ENCODE results near the gene RASGRP2.
A peak's percentile ranks its signal among the peaks of the same experiment; 100 is the strongest.

RASGRP2 gene

DNA sequence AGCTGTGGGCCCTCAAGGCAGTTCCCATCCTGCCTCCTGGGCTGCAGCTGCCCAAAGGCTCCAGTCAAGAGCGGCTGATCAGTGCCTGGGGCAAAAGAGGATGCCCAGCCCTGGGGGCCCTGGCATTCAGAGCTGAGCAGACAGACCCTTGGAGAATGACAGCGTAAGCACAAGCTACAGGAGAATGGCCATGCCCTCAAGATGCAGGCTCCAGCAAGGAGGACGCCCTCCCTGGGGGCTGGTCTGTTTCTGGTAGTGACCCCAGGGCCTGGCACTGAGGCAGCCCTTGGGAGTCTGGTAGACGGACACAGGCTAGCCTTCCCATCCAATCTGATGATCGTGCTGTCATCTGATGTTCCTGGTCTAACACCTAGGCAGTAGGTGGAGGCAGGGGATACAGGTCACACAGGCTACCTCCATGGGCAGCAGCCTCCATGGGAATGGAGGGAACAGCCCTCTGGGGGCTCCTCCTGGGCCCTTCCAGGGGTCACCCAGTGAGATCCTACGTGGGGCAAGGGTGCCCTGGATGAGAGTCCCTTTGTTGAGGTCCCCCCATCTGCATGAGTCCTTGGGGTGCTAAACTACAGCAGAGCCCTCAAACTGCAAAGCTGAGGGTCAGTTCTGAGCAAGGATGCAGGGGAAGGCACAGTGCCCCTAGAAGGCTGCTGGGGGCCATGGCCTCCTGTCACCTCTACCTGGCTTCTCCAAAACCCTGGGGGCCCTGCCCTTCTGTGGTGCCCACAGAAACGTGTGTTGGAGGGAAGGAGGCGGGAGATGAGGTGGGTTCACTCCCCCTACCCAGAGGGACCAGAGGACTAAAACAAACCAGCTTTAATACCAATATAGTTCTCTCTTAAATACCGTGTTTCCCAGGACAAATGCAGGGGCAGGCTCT is 44.6 kb upstream of the RASGRP2 start:
- TF ChIP-seq OSR1 (CRISPR knock-in tag; IDR thresholded peaks at IDR 0.05) (no peak), ZNF8 (CRISPR knock-in tag; IDR thresholded peaks at IDR 0.05) (no peak), GLIS3 (CRISPR knock-in tag; IDR thresholded peaks at IDR 0.05) (no peak), ZFP3 (CRISPR knock-in tag; IDR thresholded peaks at IDR 0.05) (no peak), ESRRG (CRISPR knock-in tag; IDR thresholded peaks at IDR 0.05) (no peak), TSHZ2 (CRISPR knock-in tag; IDR thresholded peaks at IDR 0.05) (no peak), POU6F1 (CRISPR knock-in tag; IDR thresholded peaks at IDR 0.05; ENCODE audit: borderline replicate concordance, low read depth) (no peak), BACH2 (CRISPR knock-in tag; IDR thresholded peaks at IDR 0.05; ENCODE audit: borderline replicate concordance) (no peak), TOX (CRISPR knock-in tag; IDR thresholded peaks at IDR 0.05; ENCODE audit: borderline replicate concordance) (no peak), ZNF565 (CRISPR knock-in tag; conservative IDR thresholded peaks at IDR 0.05; ENCODE audit: low read depth) (no peak), SNAI2 (CRISPR knock-in tag; IDR thresholded peaks at IDR 0.05) (no peak), PPARA (CRISPR knock-in tag; IDR thresholded peaks at IDR 0.05; ENCODE audit: borderline replicate concordance) (no peak), ZFP30 (CRISPR knock-in tag; IDR thresholded peaks at IDR 0.05) (no peak)
- TF ChIP-seq, protein P1, sequence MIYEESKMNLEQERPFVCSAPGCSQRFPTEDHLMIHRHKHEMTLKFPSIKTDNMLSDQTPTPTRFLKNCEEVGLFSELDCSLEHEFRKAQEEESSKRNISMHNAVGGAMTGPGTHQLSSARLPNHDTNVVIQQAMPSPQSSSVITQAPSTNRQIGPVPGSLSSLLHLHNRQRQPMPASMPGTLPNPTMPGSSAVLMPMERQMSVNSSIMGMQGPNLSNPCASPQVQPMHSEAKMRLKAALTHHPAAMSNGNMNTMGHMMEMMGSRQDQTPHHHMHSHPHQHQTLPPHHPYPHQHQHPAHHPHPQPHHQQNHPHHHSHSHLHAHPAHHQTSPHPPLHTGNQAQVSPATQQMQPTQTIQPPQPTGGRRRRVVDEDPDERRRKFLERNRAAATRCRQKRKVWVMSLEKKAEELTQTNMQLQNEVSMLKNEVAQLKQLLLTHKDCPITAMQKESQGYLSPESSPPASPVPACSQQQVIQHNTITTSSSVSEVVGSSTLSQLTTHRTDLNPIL (CRISPR knock-in tag; IDR thresholded peaks at IDR 0.05; ENCODE audit: low read depth), result no peak
- TF ChIP-seq, protein P2, sequence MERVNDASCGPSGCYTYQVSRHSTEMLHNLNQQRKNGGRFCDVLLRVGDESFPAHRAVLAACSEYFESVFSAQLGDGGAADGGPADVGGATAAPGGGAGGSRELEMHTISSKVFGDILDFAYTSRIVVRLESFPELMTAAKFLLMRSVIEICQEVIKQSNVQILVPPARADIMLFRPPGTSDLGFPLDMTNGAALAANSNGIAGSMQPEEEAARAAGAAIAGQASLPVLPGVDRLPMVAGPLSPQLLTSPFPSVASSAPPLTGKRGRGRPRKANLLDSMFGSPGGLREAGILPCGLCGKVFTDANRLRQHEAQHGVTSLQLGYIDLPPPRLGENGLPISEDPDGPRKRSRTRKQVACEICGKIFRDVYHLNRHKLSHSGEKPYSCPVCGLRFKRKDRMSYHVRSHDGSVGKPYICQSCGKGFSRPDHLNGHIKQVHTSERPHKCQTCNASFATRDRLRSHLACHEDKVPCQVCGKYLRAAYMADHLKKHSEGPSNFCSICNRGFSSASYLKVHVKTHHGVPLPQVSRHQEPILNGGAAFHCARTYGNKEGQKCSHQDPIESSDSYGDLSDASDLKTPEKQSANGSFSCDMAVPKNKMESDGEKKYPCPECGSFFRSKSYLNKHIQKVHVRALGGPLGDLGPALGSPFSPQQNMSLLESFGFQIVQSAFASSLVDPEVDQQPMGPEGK (CRISPR knock-in tag; IDR thresholded peaks at IDR 0.05; ENCODE audit: borderline replicate concordance), result no peak
- ATAC-seq, result no peak

DNA sequence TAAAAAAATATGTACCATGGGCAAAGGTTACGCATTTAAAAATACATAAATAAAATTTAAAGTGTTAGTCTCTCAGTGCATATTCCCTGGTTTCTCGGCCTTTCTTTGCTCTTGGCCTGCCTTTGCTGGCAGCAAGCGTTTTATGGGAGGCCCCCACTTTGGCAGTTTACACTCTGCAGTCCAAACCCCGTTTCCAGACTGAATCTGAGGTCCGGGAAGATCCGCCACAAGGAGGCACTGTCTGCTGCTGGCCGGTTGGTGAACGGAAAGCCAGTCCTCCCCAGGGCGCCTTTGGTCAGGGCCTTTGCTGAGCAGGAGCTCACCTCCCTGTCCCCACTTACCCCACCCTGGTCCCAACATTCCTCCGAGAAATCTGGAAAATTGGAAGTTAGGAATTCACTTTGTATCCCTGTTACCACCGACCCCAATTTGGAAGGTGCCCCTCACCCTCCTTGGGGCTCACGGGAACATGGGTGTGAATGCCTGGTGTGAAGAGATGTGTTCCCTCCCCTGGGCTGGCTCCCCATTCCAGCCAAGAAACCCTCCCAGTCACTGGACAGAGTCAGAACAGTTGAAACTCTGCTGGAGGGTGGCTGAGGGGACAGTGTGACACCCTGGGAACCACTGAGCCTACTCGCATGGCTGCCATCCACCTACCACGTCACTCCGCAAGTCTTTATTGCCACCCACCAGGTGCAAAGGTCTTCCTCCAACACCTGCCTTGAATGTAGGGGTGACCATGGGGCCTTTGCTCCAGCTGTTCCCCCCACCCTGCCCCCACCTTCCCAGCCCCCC is 43.8 kb upstream of the RASGRP2 start:
- TF ChIP-seq POU6F1 (CRISPR knock-in tag; IDR thresholded peaks at IDR 0.05; ENCODE audit: borderline replicate concordance, low read depth) (no peak), ZNF70 (CRISPR knock-in tag; IDR thresholded peaks at IDR 0.05) (no peak)
- peak; percentile 86 for ATAC-seq

- ATAC-seq, result no peak
- no peak for TF ChIP-seq ZFP30 (CRISPR knock-in tag; IDR thresholded peaks at IDR 0.05)
These were observed 42.4 kb upstream of the RASGRP2 start for GRCh38 chr11:64786308-64786707.

Measured in SK-N-SH treated with all-trans-retinoic acid at 6 μM for 48 hours (cell line).